Activated T-cell treated with anti-CD3 and anti-CD28 coated beads for 24 hours (primary cell): ENCODE results near the gene HS3ST1.

Experiments
- DNase-seq: peaks from one replicate; pipeline ENCODE4 v3.0.0-alpha.2; 2020; ENCODE audit warnings: low read depth

HS3ST1 gene

GRCh38 chr4:11428231-11428898 is at the start of gene HS3ST1:
Gene HS3ST1, minus strand, starts transcription at chr4:11428894. Its CDS starts 28,889 bp downstream, at chr4:11400005.
- DNase-seq = no peak

GRCh38 chr4:11475871-11476270 is 47.2 kb upstream of the HS3ST1 start:
- DNase-seq = no peak

GRCh38 chr4:11474146-11474545 is 45.5 kb upstream of the HS3ST1 start:
- DNase-seq = no peak

- no peak for DNase-seq
Observed at GRCh38 chr4:11472535-11472934, 43.8 kb upstream of the HS3ST1 start.

GRCh38 chr4:11471618-11472017 is 42.9 kb upstream of the HS3ST1 start:
- peak; percentile 27 for DNase-seq

- DNase-seq = no peak
Observed at GRCh38 chr4:11471046-11471441, 42.4 kb upstream of the HS3ST1 start.

GRCh38 chr4:11470438-11471045 is 41.8 kb upstream of the HS3ST1 start:
- DNase-seq = no peak

GRCh38 chr4:11469650-11470437 is 41.1 kb upstream of the HS3ST1 start:
- no peak for DNase-seq

GRCh38 chr4:11468901-11469300 is 40.2 kb upstream of the HS3ST1 start:
- DNase-seq = no peak

GRCh38 chr4:11467931-11468330 is 39.2 kb upstream of the HS3ST1 start:
- DNase-seq = no peak

GRCh38 chr4:11463707-11464106 is 35.0 kb upstream of the HS3ST1 start:
- DNase-seq = no peak

GRCh38 chr4:11456401-11456800 is 27.7 kb upstream of the HS3ST1 start:
- DNase-seq = no peak

GRCh38 chr4:11455201-11455835 is 26.6 kb upstream of the HS3ST1 start:
- DNase-seq = no peak

- DNase-seq = no peak
Observed at GRCh38 chr4:11451716-11452115, 23.0 kb upstream of the HS3ST1 start.

- no peak for DNase-seq
Observed at GRCh38 chr4:11446155-11446811, 17.6 kb upstream of the HS3ST1 start.

GRCh38 chr4:11441194-11441556 is 12.5 kb upstream of the HS3ST1 start:
- DNase-seq = no peak

- DNase-seq = no peak
Observed at GRCh38 chr4:11440481-11441193, 11.9 kb upstream of the HS3ST1 start.

- no peak for DNase-seq
Observed at GRCh38 chr4:11439836-11440235, 11.1 kb upstream of the HS3ST1 start.

GRCh38 chr4:11438647-11439046 is 10.0 kb upstream of the HS3ST1 start:
- DNase-seq = no peak

GRCh38 chr4:11436673-11437072 is 8.0 kb upstream of the HS3ST1 start:
- no peak for DNase-seq

GRCh38 chr4:11436084-11436483 is 7.4 kb upstream of the HS3ST1 start:
- DNase-seq = no peak

- DNase-seq = no peak
Observed at GRCh38 chr4:11435557-11435956, 6.9 kb upstream of the HS3ST1 start.
